ENCODE measurements around the gene CYP4F3. TPM values are rescaled to one million over a fixed set of nuclear protein-coding genes. Genes with fewer than 3 reads are reported as not detected.

Gene CYP4F3
- polyA plus RNA-seq, 3 donors, result 0.56 to 1.2 (median 0.92) TPM

DNA sequence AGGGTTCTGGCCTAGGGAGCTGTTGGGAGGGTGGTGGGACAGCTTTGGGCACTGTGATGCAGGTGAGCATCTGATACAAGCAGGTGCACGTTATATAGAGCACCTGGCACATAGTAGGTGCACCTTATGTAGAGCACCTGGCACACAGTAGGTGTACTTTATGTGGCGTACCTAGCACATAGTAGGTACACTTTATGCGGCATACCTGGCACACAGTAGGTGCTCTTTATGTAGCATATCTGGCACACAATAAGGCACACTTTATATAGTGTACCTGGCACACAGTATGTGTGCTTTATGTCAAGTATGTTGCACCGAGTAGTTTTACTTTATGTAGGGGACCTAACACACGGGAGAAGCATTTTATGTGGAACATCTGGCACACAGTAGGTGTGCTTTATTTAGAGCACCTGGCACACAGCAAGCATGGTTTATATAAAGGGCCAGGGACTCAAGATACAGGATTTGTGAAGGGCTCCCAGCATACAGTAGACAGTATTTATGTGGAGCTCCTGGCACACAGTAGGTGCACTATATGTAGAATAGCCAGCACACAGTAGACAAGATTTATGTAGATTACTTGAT, 30.6 kb downstream of the CYP4F3 start:
- WGBS (ENCODE audit: insufficient coverage), result 69% methylated on average over 4 of the region's 5 CpGs
- no peak overlapping the region for H3K4me2 ChIP-seq (replicated peaks; ENCODE audit: extremely low read depth, low read length, poor library complexity, severe bottlenecking)
- no peaks in the 10 kb centered on the region for H3K9me3 ChIP-seq (replicated peaks in 1 of 2; ENCODE audit: control insufficient read depth in 1 of 2, insufficient read depth in 1 of 2, low read length in 2 of 2)
- peaks cover 0 to 2% (median 0%) of the 10 kb centered on the region in 7 donors for H3K9me3 Mint-ChIP-seq
- H3K4me1 ChIP-seq (ENCODE audit: control insufficient read depth in 1 of 2, insufficient read depth in 2 of 2, low read length in 2 of 2), result peaks cover 22 to 23% of the 10 kb centered on the region in 2 donors
- no peaks in the 10 kb centered on the region for H3K36me3 Mint-ChIP-seq
- intact Hi-C loops (cut with micrococcal nuclease), result no loop called here
- DNase-seq, result no peak
- H3K4me3 Mint-ChIP-seq, result no peak overlapping the region
- no peaks in the 10 kb centered on the region for H3K79me2 ChIP-seq (ENCODE audit: insufficient read depth, low read length)
- no peak overlapping the region for H3K27ac ChIP-seq (ENCODE audit: low read depth in 1 of 2, low read length in 2 of 2)
- H3K9ac ChIP-seq (ENCODE audit: insufficient read depth, low read length, poor library complexity, severe bottlenecking), result no peak overlapping the region
- H3K27me3 ChIP-seq (ENCODE audit: control insufficient read depth in 2 of 2, insufficient read depth in 2 of 2, low read length in 2 of 2), result no peaks in the 10 kb centered on the region
- no peaks in the 10 kb centered on the region for H3K36me3 ChIP-seq (replicated peaks in 1 of 2; ENCODE audit: control insufficient read depth in 1 of 2, insufficient read depth in 2 of 2, low read length in 2 of 2)
- peaks cover 21% of the 10 kb centered on the region for H3K4me1 Mint-ChIP-seq
- H2AFZ ChIP-seq (ENCODE audit: insufficient read depth, low read depth, low read length, poor library complexity, severe bottlenecking), result no peak overlapping the region
- TF ChIP-seq, protein P1, sequence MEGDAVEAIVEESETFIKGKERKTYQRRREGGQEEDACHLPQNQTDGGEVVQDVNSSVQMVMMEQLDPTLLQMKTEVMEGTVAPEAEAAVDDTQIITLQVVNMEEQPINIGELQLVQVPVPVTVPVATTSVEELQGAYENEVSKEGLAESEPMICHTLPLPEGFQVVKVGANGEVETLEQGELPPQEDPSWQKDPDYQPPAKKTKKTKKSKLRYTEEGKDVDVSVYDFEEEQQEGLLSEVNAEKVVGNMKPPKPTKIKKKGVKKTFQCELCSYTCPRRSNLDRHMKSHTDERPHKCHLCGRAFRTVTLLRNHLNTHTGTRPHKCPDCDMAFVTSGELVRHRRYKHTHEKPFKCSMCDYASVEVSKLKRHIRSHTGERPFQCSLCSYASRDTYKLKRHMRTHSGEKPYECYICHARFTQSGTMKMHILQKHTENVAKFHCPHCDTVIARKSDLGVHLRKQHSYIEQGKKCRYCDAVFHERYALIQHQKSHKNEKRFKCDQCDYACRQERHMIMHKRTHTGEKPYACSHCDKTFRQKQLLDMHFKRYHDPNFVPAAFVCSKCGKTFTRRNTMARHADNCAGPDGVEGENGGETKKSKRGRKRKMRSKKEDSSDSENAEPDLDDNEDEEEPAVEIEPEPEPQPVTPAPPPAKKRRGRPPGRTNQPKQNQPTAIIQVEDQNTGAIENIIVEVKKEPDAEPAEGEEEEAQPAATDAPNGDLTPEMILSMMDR (IDR thresholded peaks at IDR 0.05), result no peak
- H3K27me3 Mint-ChIP-seq (ENCODE audit: low read depth in 3 of 3), result peaks cover 2 to 5% (median 3%) of the 10 kb centered on the region in 3 donors
- H4K20me1 ChIP-seq (ENCODE audit: insufficient read depth, low read length), result no peaks in the 10 kb centered on the region
- no peak overlapping the region for H3K4me3 ChIP-seq (replicated peaks in 1 of 3; ENCODE audit: low read depth in 2 of 3, low read length in 3 of 3)
- no peak overlapping the region for H3K27ac Mint-ChIP-seq

DNA sequence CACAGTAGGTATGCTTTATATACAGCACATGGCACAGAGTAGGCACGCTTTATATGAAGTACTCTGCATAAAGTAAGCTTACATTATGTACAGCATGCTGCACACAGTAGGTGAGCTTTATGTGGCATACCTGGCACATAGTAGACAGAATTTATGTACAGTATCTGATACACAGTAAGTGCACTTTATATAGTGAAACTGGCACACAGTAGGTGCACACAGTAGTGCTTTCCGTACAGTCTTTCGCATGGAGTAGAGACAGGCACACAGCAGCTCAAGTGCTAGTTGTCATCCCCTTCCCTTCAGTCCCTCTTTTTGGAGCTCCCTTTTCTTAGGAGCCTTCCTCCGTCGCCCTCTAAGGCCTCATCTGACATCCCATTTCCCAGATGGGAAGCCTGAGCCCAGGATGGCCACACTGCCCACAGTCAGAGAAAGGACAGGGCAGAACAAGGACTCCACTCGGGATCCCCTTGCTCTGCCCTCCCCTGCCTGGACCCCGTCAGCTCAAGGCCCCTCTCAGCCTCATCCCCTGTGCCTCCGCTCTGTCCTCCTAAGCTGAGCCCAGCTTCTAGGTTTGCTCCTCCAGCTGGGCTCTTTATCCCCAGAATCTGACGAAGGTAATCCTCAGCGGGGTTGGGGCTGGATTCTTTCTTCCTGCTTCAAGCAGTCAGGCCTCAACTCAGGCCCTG, 31.3 kb downstream of the CYP4F3 start:
- intact Hi-C loops (cut with micrococcal nuclease), result no loop called here
- Histone ChIP-seq H3K79me2 (ENCODE audit: insufficient read depth, low read length) (no peaks in the 10 kb centered on the region), H3K27ac (ENCODE audit: low read depth in 1 of 2, low read length in 2 of 2) (no peak overlapping the region), H2AFZ (ENCODE audit: insufficient read depth, low read depth, low read length, poor library complexity, severe bottlenecking) (no peak overlapping the region), H3K4me2 (replicated peaks; ENCODE audit: extremely low read depth, low read length, poor library complexity, severe bottlenecking) (no peak overlapping the region), H4K20me1 (ENCODE audit: insufficient read depth, low read length) (no peaks in the 10 kb centered on the region), H3K27me3 (ENCODE audit: control insufficient read depth in 2 of 2, insufficient read depth in 2 of 2, low read length in 2 of 2) (no peaks in the 10 kb centered on the region), H3K36me3 (replicated peaks in 1 of 2; ENCODE audit: control insufficient read depth in 1 of 2, insufficient read depth in 2 of 2, low read length in 2 of 2) (no peaks in the 10 kb centered on the region), H3K4me3 (replicated peaks in 1 of 3; ENCODE audit: low read depth in 2 of 3, low read length in 3 of 3) (no peak overlapping the region), H3K4me1 (ENCODE audit: control insufficient read depth in 1 of 2, insufficient read depth in 2 of 2, low read length in 2 of 2) (peaks cover 15 to 16% of the 10 kb centered on the region in 2 donors), H3K9ac (ENCODE audit: insufficient read depth, low read length, poor library complexity, severe bottlenecking) (no peak overlapping the region), H3K9me3 (replicated peaks in 1 of 2; ENCODE audit: control insufficient read depth in 1 of 2, insufficient read depth in 1 of 2, low read length in 2 of 2) (no peaks in the 10 kb centered on the region)
- Mint-ChIP-seq H3K27me3 (ENCODE audit: low read depth in 3 of 3) (peaks cover 2 to 6% (median 5%) of the 10 kb centered on the region in 3 donors), H3K27ac (no peak overlapping the region), H3K9me3 (peaks cover 0 to 3% (median 0%) of the 10 kb centered on the region in 7 donors), H3K36me3 (no peaks in the 10 kb centered on the region), H3K4me3 (no peak overlapping the region), H3K4me1 (peaks cover 21% of the 10 kb centered on the region)
- TF ChIP-seq, protein P1 (IDR thresholded peaks at IDR 0.05), result no peak
- no peak for DNase-seq
- 54% methylated on average over 8 of the region's 10 CpGs for WGBS (ENCODE audit: insufficient coverage)

All from CD14-positive monocyte (primary cell).